ENCODE results near the gene TMOD4. TPM values are rescaled to one million over a fixed set of nuclear protein-coding genes. Genes with fewer than 3 reads are reported as not detected.

The TMOD4 gene
- 10 to 100 TPM in 1 of 4 donors, not detected in 3; 10.7 TPM for total RNA-seq

- TF ChIP-seq POLR2A (IDR thresholded peaks at IDR 0.05) (no peak), CTCF (IDR thresholded peaks at IDR 0.05) (peak in 3 of 6 experiments; percentile 24 to 32 (median 28))
- H3K27ac ChIP-seq, result peak within 1 kb of the TSS in 1 of 4 donors; percentile 5
- no peaks in the 10 kb centered on the region for H3K4me1 ChIP-seq
- DNase-seq, result no peak
- peaks cover 0 to 85% (median 0%) of the 10 kb centered on the region in 3 donors for H3K36me3 ChIP-seq
- no peaks in the 10 kb centered on the region for H3K27me3 ChIP-seq
- H3K4me3 ChIP-seq, result no peak within 1 kb of the TSS
- no peaks in the 10 kb centered on the region for H3K9me3 ChIP-seq
Observed at GRCh38 chr1:151175863-151176262, at the start of gene TMOD4. TSS of gene TMOD4 (minus strand) at chr1:151175981. CDS start at chr1:151174875, 1,106 bp downstream.

GRCh38 chr1:151222130-151222529, 46.3 kb upstream of the TMOD4 start:
- TF ChIP-seq CTCF (IDR thresholded peaks at IDR 0.05) (no peak), POLR2A (IDR thresholded peaks at IDR 0.05) (no peak)
- no peaks in the 10 kb centered on the region for H3K9me3 ChIP-seq
- H3K4me1 ChIP-seq, result no peaks in the 10 kb centered on the region
- H3K27me3 ChIP-seq, result no peaks in the 10 kb centered on the region
- H3K4me3 ChIP-seq, result no peak overlapping the region
- no peak for DNase-seq
- H3K27ac ChIP-seq, result no peak overlapping the region
- H3K36me3 ChIP-seq, result peaks cover 0 to 29% (median 0%) of the 10 kb centered on the region in 3 donors

- Histone ChIP-seq H3K36me3 (peaks cover 0 to 28% (median 0%) of the 10 kb centered on the region in 3 donors), H3K4me1 (no peaks in the 10 kb centered on the region), H3K27ac (no peak overlapping the region), H3K27me3 (no peaks in the 10 kb centered on the region), H3K9me3 (no peaks in the 10 kb centered on the region), H3K4me3 (no peak overlapping the region)
- no peak for TF ChIP-seq POLR2A (IDR thresholded peaks at IDR 0.05)
- no peak for TF ChIP-seq CTCF (IDR thresholded peaks at IDR 0.05)
- DNase-seq, result no peak
Observed at GRCh38 chr1:151221616-151222015, 45.8 kb upstream of the TMOD4 start.

- Histone ChIP-seq H3K9me3 (no peaks in the 10 kb centered on the region), H3K36me3 (peaks cover 0 to 36% (median 0%) of the 10 kb centered on the region in 3 donors), H3K27me3 (no peaks in the 10 kb centered on the region), H3K27ac (no peak overlapping the region), H3K4me1 (peaks cover 0 to 5% (median 0%) of the 10 kb centered on the region in 4 donors), H3K4me3 (no peak overlapping the region)
- TF ChIP-seq POLR2A (IDR thresholded peaks at IDR 0.05) (no peak), CTCF (IDR thresholded peaks at IDR 0.05) (no peak)
- no peak for DNase-seq
Observed at GRCh38 chr1:151213560-151213959, 37.8 kb upstream of the TMOD4 start.

GRCh38 chr1:151211972-151212705, 36.4 kb upstream of the TMOD4 start:
- H3K27me3 ChIP-seq, result no peaks in the 10 kb centered on the region
- no peak overlapping the region for H3K27ac ChIP-seq
- H3K4me3 ChIP-seq, result no peak overlapping the region
- H3K36me3 ChIP-seq, result peaks cover 0 to 46% (median 0%) of the 10 kb centered on the region in 3 donors
- H3K4me1 ChIP-seq, result peaks cover 0 to 5% (median 0%) of the 10 kb centered on the region in 4 donors
- peak in 1 of 3 donors; percentile 21 for DNase-seq
- no peaks in the 10 kb centered on the region for H3K9me3 ChIP-seq
- TF ChIP-seq CTCF (IDR thresholded peaks at IDR 0.05) (no peak), POLR2A (IDR thresholded peaks at IDR 0.05) (no peak)
